Measurements from ENCODE around the gene CC2D2B. TPM values are rescaled to one million over a fixed set of nuclear protein-coding genes. Genes with fewer than 3 reads are reported as not detected.

Gene CC2D2B
- total RNA-seq, 1 donor from 2014 or later: 0.18 TPM

DNA sequence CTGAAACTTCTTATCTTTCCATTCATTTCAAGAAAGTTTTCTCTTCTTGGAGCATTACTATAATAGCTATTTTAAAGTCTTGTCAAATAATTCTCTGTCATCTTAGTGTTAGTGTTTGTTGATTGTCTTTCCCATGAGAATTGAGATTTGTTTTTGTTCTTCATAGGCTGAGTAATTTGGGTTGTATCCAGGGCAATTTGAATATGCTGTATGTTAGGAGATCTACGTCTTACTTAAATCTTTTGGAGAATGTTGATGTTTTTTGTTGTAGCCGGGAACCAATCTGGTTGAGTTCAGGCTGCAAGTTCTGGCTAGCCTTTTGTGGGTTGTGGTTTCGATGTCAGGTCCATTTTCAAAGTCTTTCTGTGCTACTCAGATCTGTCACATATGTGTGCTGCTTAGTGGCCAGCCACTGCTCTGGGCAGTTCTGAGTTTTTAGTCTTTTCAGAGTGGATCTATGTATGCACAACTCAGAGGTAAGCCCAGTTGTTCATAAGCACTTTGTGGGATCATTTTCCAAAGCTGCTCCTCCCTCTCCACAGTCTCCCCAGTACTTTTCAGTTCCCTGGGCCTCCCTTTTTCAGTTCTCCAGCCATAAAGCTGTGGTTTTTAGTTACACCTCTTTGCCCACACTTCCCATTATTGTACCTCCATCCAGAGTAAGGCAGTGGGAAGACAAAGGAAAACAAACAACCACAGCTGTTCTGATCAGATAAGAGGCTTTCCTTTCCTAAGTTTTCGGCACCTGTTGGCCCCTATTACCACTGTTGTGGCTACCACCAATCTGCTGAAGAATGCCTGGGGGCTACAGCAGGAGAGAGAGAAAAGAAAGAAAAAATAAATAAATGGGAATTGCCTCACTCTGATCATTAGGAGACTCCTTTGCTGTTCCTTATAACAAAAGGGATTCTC is 131.0 kb downstream of the CC2D2B start:
- TF ChIP-seq, protein P1, sequence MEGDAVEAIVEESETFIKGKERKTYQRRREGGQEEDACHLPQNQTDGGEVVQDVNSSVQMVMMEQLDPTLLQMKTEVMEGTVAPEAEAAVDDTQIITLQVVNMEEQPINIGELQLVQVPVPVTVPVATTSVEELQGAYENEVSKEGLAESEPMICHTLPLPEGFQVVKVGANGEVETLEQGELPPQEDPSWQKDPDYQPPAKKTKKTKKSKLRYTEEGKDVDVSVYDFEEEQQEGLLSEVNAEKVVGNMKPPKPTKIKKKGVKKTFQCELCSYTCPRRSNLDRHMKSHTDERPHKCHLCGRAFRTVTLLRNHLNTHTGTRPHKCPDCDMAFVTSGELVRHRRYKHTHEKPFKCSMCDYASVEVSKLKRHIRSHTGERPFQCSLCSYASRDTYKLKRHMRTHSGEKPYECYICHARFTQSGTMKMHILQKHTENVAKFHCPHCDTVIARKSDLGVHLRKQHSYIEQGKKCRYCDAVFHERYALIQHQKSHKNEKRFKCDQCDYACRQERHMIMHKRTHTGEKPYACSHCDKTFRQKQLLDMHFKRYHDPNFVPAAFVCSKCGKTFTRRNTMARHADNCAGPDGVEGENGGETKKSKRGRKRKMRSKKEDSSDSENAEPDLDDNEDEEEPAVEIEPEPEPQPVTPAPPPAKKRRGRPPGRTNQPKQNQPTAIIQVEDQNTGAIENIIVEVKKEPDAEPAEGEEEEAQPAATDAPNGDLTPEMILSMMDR (IDR thresholded peaks at IDR 0.05; ENCODE audit: insufficient read depth, low read depth, low read length): no peak
- no peak for TF ChIP-seq EZH2 (IDR thresholded peaks at IDR 0.05; ENCODE audit: insufficient read depth, low read length)
- Mint-ChIP-seq H3K9me3 (ENCODE audit: unreplicated experiment) (peaks cover 1% of the 10 kb centered on the region), H3K36me3 (ENCODE audit: low read depth, unreplicated experiment) (no peaks in the 10 kb centered on the region), H3K4me3 (ENCODE audit: unreplicated experiment) (no peak overlapping the region), H3K27ac (ENCODE audit: unreplicated experiment) (no peak overlapping the region), H3K27me3 (ENCODE audit: low read depth, unreplicated experiment) (no peaks in the 10 kb centered on the region), H3K4me1 (ENCODE audit: low read depth, unreplicated experiment) (peaks cover 7% of the 10 kb centered on the region)
- no peaks in the 10 kb centered on the region for H3K9me3 ChIP-seq (ENCODE audit: insufficient read depth, low read depth, low read length)
- H4K20me1 ChIP-seq (ENCODE audit: insufficient read depth, low read length): no peaks in the 10 kb centered on the region
- DNase-seq (ENCODE audit: low read depth) (no peak), FAIRE-seq (no peak)
- H3K36me3 ChIP-seq (ENCODE audit: insufficient read depth, low read length): no peaks in the 10 kb centered on the region
- no peak overlapping the region for H3K4me3 ChIP-seq (ENCODE audit: insufficient read depth, low read depth, low read length)
- H3K27me3 ChIP-seq (ENCODE audit: insufficient read depth, low read length): no peaks in the 10 kb centered on the region
- H3K79me2 ChIP-seq (ENCODE audit: insufficient read depth, low read length): peaks cover 6% of the 10 kb centered on the region
- no peak overlapping the region for H3K9ac ChIP-seq (ENCODE audit: low read length)
- H3K27ac ChIP-seq (ENCODE audit: low read depth, low read length): no peak overlapping the region
- no peak overlapping the region for H3K4me2 ChIP-seq (ENCODE audit: low read length)
- H3K4me1 ChIP-seq (ENCODE audit: insufficient read depth, low read length): peaks cover 5% of the 10 kb centered on the region
- H2AFZ ChIP-seq (ENCODE audit: low read depth, low read length): no peak overlapping the region

DNA sequence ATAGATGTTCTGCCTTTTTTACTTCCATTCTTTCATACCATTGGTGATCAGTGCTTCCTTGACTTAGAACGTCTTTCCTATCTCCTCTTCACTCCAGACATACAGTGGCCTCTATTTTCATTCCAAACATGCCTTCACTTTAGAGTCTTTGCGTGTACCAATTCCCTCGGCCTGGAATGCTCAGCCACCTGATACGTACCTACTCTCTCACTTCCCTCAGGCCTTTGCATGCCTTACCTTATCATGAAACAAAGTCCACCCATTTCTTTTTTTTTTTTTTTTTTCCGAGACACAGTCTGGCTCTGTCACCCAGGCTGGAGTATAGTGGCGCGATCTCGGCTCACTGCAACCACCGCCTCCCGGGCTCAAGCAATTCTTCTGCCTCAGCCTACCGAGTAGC is 133.4 kb downstream of the CC2D2B start:
- Mint-ChIP-seq H3K27me3 (ENCODE audit: low read depth, unreplicated experiment) (no peaks in the 10 kb centered on the region), H3K4me1 (ENCODE audit: low read depth, unreplicated experiment) (peaks cover 7% of the 10 kb centered on the region), H3K9me3 (ENCODE audit: unreplicated experiment) (peaks cover 1% of the 10 kb centered on the region), H3K27ac (ENCODE audit: unreplicated experiment) (no peak overlapping the region), H3K4me3 (ENCODE audit: unreplicated experiment) (no peak overlapping the region), H3K36me3 (ENCODE audit: low read depth, unreplicated experiment) (no peaks in the 10 kb centered on the region)
- no peak for TF ChIP-seq EZH2 (IDR thresholded peaks at IDR 0.05; ENCODE audit: insufficient read depth, low read length)
- TF ChIP-seq, protein P1 (IDR thresholded peaks at IDR 0.05; ENCODE audit: insufficient read depth, low read depth, low read length): no peak
- Histone ChIP-seq H3K9ac (ENCODE audit: low read length) (no peak overlapping the region), H3K27ac (ENCODE audit: low read depth, low read length) (no peak overlapping the region), H3K4me3 (ENCODE audit: insufficient read depth, low read depth, low read length) (no peak overlapping the region), H3K9me3 (ENCODE audit: insufficient read depth, low read depth, low read length) (no peaks in the 10 kb centered on the region), H2AFZ (ENCODE audit: low read depth, low read length) (no peak overlapping the region), H4K20me1 (ENCODE audit: insufficient read depth, low read length) (peaks cover 9% of the 10 kb centered on the region), H3K27me3 (ENCODE audit: insufficient read depth, low read length) (no peaks in the 10 kb centered on the region), H3K4me2 (ENCODE audit: low read length) (no peak overlapping the region), H3K4me1 (ENCODE audit: insufficient read depth, low read length) (peaks cover 5% of the 10 kb centered on the region), H3K36me3 (ENCODE audit: insufficient read depth, low read length) (no peaks in the 10 kb centered on the region), H3K79me2 (ENCODE audit: insufficient read depth, low read length) (peaks cover 30% of the 10 kb centered on the region)
- DNase-seq (ENCODE audit: low read depth): no peak
- no peak for FAIRE-seq

Data from astrocyte (in vitro differentiated cells and primary cell).